SK-N-SH treated with all-trans-retinoic acid at 6 μM for 48 hours (cell line): ENCODE data around the gene TANGO2.

Experiments used
- ATAC-seq: fragments of 200-7000 bp; cut with Tn5 transposase; 3 replicates; pipeline ENCODE4 v1.9.1; 2020; ENCODE audit warnings: mild to moderate bottlenecking, moderate library complexity
- ARNTL ChIP-seq: fragments of 450-650 bp; formaldehyde crosslinking; IDR thresholded peaks from 2 replicates; pipeline ENCODE4 v1.5.0; 2020; ENCODE audit warnings: low read depth, mild to moderate bottlenecking, moderate library complexity, borderline replicate concordance
- BACH2 ChIP-seq: fragments of 250-450 bp; sonication (Bioruptor Pico); IDR thresholded peaks from 2 replicates; pipeline ENCODE4 v1.9.0; 2021; ENCODE audit warnings: mild to moderate bottlenecking, borderline replicate concordance
- CSDC2 ChIP-seq: fragments of 250-450 bp; sonication (Bioruptor Pico); IDR thresholded peaks from 2 replicates; pipeline ENCODE4 v1.5.0; 2020; ENCODE audit warnings: mild to moderate bottlenecking, moderate library complexity
- ESRRG ChIP-seq: fragments of 250-450 bp; sonication (Bioruptor Pico); IDR thresholded peaks from 2 replicates; pipeline ENCODE4 v1.6.1; 2021; ENCODE audit warnings: mild to moderate bottlenecking
- GLIS3 ChIP-seq: fragments of 250-450 bp; sonication (Bioruptor Pico); IDR thresholded peaks from 2 replicates; pipeline ENCODE4 v1.5.0; 2020; ENCODE audit warnings: mild to moderate bottlenecking, moderate library complexity
- ISL1 ChIP-seq: fragments of 250-450 bp; sonication (Bioruptor Pico); IDR thresholded peaks from 2 replicates; pipeline ENCODE4 v2.1.2; 2022; ENCODE audit warnings: mild to moderate bottlenecking, moderate library complexity
- OSR1 ChIP-seq: fragments of 250-450 bp; sonication (Bioruptor Pico); IDR thresholded peaks from 2 replicates; pipeline ENCODE4 v1.8.0; 2022; ENCODE audit warnings: moderate library complexity, mild to moderate bottlenecking, inconsistent platforms
- PPARA ChIP-seq: fragments of 250-450 bp; sonication (Bioruptor Pico); IDR thresholded peaks from 2 replicates; pipeline ENCODE4 v1.5.0; 2020; ENCODE audit warnings: mild to moderate bottlenecking, borderline replicate concordance
- RARB ChIP-seq: fragments of 250-450 bp; sonication (Bioruptor Pico); IDR thresholded peaks from 2 replicates; pipeline ENCODE4 v1.8.0; 2021; ENCODE audit warnings: mild to moderate bottlenecking, moderate library complexity
- SNAI2 ChIP-seq: fragments of 250-450 bp; sonication (Bioruptor Pico); IDR thresholded peaks from 2 replicates; pipeline ENCODE4 v1.5.0; 2020; ENCODE audit warnings: mild to moderate bottlenecking, moderate library complexity
- TCF4 ChIP-seq: fragments of 250-450 bp; sonication (Bioruptor Pico); IDR thresholded peaks from 2 replicates; pipeline ENCODE4 v1.8.0; 2021; ENCODE audit warnings: mild to moderate bottlenecking, moderate library complexity, borderline replicate concordance
- TOX ChIP-seq: fragments of 250-450 bp; sonication (Bioruptor Pico); IDR thresholded peaks from 2 replicates; pipeline ENCODE4 v1.8.0; 2021; ENCODE audit warnings: mild to moderate bottlenecking, moderate library complexity, borderline replicate concordance
- ZC3H10 ChIP-seq: fragments of 250-450 bp; sonication (Bioruptor Pico); IDR thresholded peaks from 2 replicates; pipeline ENCODE4 v1.5.1; 2021; ENCODE audit warnings: mild to moderate bottlenecking, moderate library complexity
- ZFP3 ChIP-seq: fragments of 250-450 bp; sonication (Bioruptor Pico); IDR thresholded peaks from 2 replicates; pipeline ENCODE4 v1.5.0; 2020; ENCODE audit warnings: mild to moderate bottlenecking, moderate library complexity
- ZFP30 ChIP-seq: fragments of 450-650 bp; formaldehyde crosslinking; IDR thresholded peaks from 2 replicates; pipeline ENCODE4 v1.5.0; 2022; ENCODE audit warnings: mild to moderate bottlenecking, moderate library complexity
- ZNF565 ChIP-seq: fragments of 450-650 bp; formaldehyde crosslinking; conservative IDR thresholded peaks from 2 replicates; pipeline ENCODE4 v1.5.0; 2020; ENCODE audit warnings: low read depth, mild to moderate bottlenecking, moderate library complexity
- ZNF70 ChIP-seq: fragments of 450-650 bp; formaldehyde crosslinking; IDR thresholded peaks from 2 replicates; pipeline ENCODE4 v1.5.0; 2020; ENCODE audit warnings: mild to moderate bottlenecking, moderate library complexity
- ZNF8 ChIP-seq: fragments of 450-650 bp; formaldehyde crosslinking; IDR thresholded peaks from 2 replicates; pipeline ENCODE4 v1.5.0; 2020; ENCODE audit warnings: mild to moderate bottlenecking, moderate library complexity
- TF ChIP-seq, protein P1 (sequence below): fragments of 250-450 bp; sonication (Bioruptor Pico); IDR thresholded peaks from 2 replicates; pipeline ENCODE4 v1.5.1; 2020; ENCODE audit warnings: low read depth, mild to moderate bottlenecking, moderate library complexity
- TF ChIP-seq, protein P2 (sequence below): fragments of 250-450 bp; sonication (Bioruptor Pico); IDR thresholded peaks from 2 replicates; pipeline ENCODE4 v1.5.1; 2021; ENCODE audit warnings: mild to moderate bottlenecking, moderate library complexity
- TF ChIP-seq, protein P3 (sequence below): fragments of 250-450 bp; sonication (Bioruptor Pico); IDR thresholded peaks from 2 replicates; pipeline ENCODE4 v1.8.0; 2020; ENCODE audit warnings: mild to moderate bottlenecking, moderate library complexity, borderline replicate concordance
- TF ChIP-seq, protein P4 (sequence below): fragments of 250-450 bp; sonication (Bioruptor Pico); IDR thresholded peaks from 2 replicates; pipeline ENCODE4 v1.5.0; 2020; ENCODE audit warnings: mild to moderate bottlenecking, moderate library complexity

TANGO2 gene

DNA sequence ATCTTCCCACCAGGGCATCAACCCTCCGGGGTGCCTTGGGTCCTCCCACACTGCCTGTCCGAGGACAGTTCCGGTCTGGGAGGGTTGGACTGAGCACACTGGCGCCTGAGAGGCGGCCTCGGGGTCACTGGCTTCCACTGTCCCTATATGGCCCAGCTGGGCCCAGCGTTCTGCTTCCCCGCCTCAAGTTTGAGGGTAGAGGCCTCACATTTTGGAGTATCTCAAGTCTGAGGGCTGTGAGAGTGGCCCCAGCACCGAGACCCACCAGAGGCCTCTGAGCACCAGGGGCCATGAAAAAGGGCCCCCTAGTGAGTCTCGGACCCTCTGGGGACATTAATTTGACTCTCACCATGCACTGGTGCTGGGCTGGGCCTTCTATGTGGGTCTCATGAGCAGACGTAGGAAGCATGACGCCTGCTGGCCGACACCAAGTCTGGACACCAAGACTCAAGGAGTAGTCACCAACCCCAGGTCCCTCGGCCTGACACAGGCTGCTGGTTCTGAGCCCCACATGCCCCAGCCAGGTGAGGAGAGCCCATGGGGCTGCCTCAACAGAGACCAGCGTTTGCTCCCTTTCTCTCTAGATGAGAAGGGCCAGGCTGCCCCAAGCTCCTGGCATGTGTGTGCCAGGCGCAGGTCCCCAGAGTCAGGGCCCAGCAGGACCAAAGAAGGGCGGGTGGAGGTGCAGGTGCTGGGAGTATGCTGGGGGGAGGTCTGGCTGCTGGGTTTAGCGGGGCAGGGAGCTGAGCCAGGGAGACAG is 31.8 kb upstream of the TANGO2 start:
- ATAC-seq, result no peak
- TF ChIP-seq ISL1 (no peak), RARB (CRISPR knock-in tag) (no peak), CSDC2 (CRISPR knock-in tag) (no peak), ZC3H10 (CRISPR knock-in tag) (no peak), BACH2 (CRISPR knock-in tag) (no peak), OSR1 (no peak)
- TF ChIP-seq, protein P1, sequence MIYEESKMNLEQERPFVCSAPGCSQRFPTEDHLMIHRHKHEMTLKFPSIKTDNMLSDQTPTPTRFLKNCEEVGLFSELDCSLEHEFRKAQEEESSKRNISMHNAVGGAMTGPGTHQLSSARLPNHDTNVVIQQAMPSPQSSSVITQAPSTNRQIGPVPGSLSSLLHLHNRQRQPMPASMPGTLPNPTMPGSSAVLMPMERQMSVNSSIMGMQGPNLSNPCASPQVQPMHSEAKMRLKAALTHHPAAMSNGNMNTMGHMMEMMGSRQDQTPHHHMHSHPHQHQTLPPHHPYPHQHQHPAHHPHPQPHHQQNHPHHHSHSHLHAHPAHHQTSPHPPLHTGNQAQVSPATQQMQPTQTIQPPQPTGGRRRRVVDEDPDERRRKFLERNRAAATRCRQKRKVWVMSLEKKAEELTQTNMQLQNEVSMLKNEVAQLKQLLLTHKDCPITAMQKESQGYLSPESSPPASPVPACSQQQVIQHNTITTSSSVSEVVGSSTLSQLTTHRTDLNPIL (CRISPR knock-in tag), result no peak

GRCh38 chr22:19989725-19990067 is 31.2 kb upstream of the TANGO2 start:
- ATAC-seq, result no peak
- TF ChIP-seq, protein P2, sequence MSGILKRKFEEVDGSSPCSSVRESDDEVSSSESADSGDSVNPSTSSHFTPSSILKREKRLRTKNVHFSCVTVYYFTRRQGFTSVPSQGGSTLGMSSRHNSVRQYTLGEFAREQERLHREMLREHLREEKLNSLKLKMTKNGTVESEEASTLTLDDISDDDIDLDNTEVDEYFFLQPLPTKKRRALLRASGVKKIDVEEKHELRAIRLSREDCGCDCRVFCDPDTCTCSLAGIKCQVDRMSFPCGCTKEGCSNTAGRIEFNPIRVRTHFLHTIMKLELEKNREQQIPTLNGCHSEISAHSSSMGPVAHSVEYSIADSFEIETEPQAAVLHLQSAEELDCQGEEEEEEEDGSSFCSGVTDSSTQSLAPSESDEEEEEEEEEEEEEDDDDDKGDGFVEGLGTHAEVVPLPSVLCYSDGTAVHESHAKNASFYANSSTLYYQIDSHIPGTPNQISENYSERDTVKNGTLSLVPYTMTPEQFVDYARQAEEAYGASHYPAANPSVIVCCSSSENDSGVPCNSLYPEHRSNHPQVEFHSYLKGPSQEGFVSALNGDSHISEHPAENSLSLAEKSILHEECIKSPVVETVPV, result no peak
- TF ChIP-seq ZNF565 (CRISPR knock-in tag) (no peak), ESRRG (CRISPR knock-in tag) (no peak), ZFP3 (CRISPR knock-in tag) (no peak), PPARA (no peak), TCF4 (CRISPR knock-in tag) (no peak), CSDC2 (CRISPR knock-in tag) (no peak), GLIS3 (CRISPR knock-in tag) (no peak), SNAI2 (no peak), ARNTL (CRISPR knock-in tag) (no peak), TOX (no peak), ZFP30 (CRISPR knock-in tag) (no peak), BACH2 (CRISPR knock-in tag) (no peak), OSR1 (no peak), RARB (CRISPR knock-in tag) (no peak)
- TF ChIP-seq, protein P3, sequence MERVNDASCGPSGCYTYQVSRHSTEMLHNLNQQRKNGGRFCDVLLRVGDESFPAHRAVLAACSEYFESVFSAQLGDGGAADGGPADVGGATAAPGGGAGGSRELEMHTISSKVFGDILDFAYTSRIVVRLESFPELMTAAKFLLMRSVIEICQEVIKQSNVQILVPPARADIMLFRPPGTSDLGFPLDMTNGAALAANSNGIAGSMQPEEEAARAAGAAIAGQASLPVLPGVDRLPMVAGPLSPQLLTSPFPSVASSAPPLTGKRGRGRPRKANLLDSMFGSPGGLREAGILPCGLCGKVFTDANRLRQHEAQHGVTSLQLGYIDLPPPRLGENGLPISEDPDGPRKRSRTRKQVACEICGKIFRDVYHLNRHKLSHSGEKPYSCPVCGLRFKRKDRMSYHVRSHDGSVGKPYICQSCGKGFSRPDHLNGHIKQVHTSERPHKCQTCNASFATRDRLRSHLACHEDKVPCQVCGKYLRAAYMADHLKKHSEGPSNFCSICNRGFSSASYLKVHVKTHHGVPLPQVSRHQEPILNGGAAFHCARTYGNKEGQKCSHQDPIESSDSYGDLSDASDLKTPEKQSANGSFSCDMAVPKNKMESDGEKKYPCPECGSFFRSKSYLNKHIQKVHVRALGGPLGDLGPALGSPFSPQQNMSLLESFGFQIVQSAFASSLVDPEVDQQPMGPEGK (CRISPR knock-in tag), result no peak
- TF ChIP-seq, protein P4, sequence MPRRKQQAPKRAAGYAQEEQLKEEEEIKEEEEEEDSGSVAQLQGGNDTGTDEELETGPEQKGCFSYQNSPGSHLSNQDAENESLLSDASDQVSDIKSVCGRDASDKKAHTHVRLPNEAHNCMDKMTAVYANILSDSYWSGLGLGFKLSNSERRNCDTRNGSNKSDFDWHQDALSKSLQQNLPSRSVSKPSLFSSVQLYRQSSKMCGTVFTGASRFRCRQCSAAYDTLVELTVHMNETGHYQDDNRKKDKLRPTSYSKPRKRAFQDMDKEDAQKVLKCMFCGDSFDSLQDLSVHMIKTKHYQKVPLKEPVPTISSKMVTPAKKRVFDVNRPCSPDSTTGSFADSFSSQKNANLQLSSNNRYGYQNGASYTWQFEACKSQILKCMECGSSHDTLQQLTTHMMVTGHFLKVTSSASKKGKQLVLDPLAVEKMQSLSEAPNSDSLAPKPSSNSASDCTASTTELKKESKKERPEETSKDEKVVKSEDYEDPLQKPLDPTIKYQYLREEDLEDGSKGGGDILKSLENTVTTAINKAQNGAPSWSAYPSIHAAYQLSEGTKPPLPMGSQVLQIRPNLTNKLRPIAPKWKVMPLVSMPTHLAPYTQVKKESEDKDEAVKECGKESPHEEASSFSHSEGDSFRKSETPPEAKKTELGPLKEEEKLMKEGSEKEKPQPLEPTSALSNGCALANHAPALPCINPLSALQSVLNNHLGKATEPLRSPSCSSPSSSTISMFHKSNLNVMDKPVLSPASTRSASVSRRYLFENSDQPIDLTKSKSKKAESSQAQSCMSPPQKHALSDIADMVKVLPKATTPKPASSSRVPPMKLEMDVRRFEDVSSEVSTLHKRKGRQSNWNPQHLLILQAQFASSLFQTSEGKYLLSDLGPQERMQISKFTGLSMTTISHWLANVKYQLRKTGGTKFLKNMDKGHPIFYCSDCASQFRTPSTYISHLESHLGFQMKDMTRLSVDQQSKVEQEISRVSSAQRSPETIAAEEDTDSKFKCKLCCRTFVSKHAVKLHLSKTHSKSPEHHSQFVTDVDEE (CRISPR knock-in tag), result no peak
- TF ChIP-seq, protein P1 (CRISPR knock-in tag), result no peak

GRCh38 chr22:19990188-19990587 is 30.7 kb upstream of the TANGO2 start:
- no peak for TF ChIP-seq CSDC2 (CRISPR knock-in tag)
- TF ChIP-seq PPARA, result no peak
- TF ChIP-seq ZFP30 (CRISPR knock-in tag), result no peak
- TF ChIP-seq ZNF565 (CRISPR knock-in tag), result no peak
- no peak for TF ChIP-seq ARNTL (CRISPR knock-in tag)
- no peak for TF ChIP-seq SNAI2
- TF ChIP-seq RARB (CRISPR knock-in tag), result no peak
- no peak for TF ChIP-seq BACH2 (CRISPR knock-in tag)
- no peak for TF ChIP-seq TCF4 (CRISPR knock-in tag)
- TF ChIP-seq GLIS3 (CRISPR knock-in tag), result no peak
- TF ChIP-seq, protein P2, result no peak
- no peak for TF ChIP-seq OSR1
- TF ChIP-seq ZNF8 (CRISPR knock-in tag), result no peak
- no peak for TF ChIP-seq TOX
- TF ChIP-seq ZFP3 (CRISPR knock-in tag), result no peak
- TF ChIP-seq, protein P3 (CRISPR knock-in tag), result no peak
- no peak for TF ChIP-seq ESRRG (CRISPR knock-in tag)
- TF ChIP-seq ZNF70 (CRISPR knock-in tag), result no peak
- no peak for TF ChIP-seq ZC3H10 (CRISPR knock-in tag)
- ATAC-seq, result no peak
